Neural progenitor cell (in vitro differentiated cells): ENCODE measurements around the gene DNAJB2.

Experiments used
- EZH2 ChIP-seq: fragments of 200-600 bp; sonication (generic); IDR thresholded peaks from 2 replicates; pipeline ENCODE4 v1.6.1; 2017; ENCODE audit warnings: antibody characterized with exemption, mild to moderate bottlenecking, moderate library complexity
- EZH2phosphoT487 ChIP-seq: fragments of 200-600 bp; sonication (generic); IDR thresholded peaks from 2 replicates; pipeline ENCODE4 v1.6.1; 2017; ENCODE audit warnings: antibody characterized with exemption
- TF ChIP-seq, protein P1 (sequence below): fragments of 200-600 bp; sonication (generic); IDR thresholded peaks from 2 replicates; pipeline ENCODE4 v1.5.1; 2017; ENCODE audit warnings: antibody characterized with exemption, mild to moderate bottlenecking

DNA sequence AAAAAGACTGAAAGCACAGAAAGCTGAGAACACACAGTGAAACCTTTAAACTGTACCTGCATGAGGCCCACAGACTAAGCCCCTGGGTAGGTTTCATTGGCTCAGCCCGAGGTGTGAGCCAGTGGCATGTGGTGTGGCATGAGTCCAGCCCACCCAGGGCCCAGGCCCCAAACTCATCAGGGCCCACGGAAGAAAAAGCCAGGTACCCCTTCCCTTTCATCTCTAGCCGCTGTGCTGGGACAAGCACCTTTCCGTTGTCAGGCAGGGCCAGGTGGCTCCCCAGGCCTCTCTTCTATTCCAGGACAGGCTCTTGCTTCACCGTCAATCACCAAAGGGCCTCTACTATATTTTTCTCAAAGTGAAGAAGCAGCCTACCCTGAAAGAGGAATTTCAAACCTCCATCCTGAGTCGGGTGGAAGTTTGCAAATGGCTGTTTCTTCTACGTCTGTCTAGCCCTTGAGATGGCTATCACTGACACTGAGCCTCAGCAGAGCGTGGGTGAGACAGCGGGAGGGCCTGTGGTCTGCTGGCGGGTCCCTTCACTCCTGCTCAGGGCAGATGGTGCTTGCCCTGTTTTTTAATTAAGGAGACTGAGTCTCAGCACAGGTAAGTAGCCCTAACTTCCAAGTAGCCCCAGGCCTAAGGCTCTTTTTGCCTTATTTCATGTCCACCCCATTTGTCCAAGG lies 8.6 kb downstream of the DNAJB2 start:
- TF ChIP-seq, protein P1, sequence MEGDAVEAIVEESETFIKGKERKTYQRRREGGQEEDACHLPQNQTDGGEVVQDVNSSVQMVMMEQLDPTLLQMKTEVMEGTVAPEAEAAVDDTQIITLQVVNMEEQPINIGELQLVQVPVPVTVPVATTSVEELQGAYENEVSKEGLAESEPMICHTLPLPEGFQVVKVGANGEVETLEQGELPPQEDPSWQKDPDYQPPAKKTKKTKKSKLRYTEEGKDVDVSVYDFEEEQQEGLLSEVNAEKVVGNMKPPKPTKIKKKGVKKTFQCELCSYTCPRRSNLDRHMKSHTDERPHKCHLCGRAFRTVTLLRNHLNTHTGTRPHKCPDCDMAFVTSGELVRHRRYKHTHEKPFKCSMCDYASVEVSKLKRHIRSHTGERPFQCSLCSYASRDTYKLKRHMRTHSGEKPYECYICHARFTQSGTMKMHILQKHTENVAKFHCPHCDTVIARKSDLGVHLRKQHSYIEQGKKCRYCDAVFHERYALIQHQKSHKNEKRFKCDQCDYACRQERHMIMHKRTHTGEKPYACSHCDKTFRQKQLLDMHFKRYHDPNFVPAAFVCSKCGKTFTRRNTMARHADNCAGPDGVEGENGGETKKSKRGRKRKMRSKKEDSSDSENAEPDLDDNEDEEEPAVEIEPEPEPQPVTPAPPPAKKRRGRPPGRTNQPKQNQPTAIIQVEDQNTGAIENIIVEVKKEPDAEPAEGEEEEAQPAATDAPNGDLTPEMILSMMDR = no peak
- TF ChIP-seq EZH2 = no peak
- no peak for TF ChIP-seq EZH2phosphoT487
